HEK293 (cell line): ENCODE data around the gene JUP.

Experiments
- CTCF ChIA-PET: fragments of 350-600 bp; formaldehyde crosslinking; extraction: SDS; loops from one replicate; lab custom pipeline; 2021; ENCODE audit warnings: antibody characterized with exemption; lab: Yijun Ruan, JAX
- POLR2A ChIA-PET: fragments of 300-600 bp; formaldehyde crosslinking; extraction: SDS; loops from one replicate; lab custom pipeline; 2020; ENCODE audit warnings: antibody characterized with exemption, inconsistent platforms; lab: Yijun Ruan, JAX
- H3K27ac ChIP-seq: fragments of 200-500 bp; sonication (Bioruptor generic); 2 replicates; pipeline ENCODE4 v1.5.1; 2014; ENCODE audit warnings: low read depth, low read length, control low read depth, inconsistent platforms; ENCODE audit errors: extremely low read depth
- H3K36me3 ChIP-seq, 2 experiments: fragments of 200-500 bp in 1 of 2; sonication (Bioruptor generic) in 1 of 2; 1 replicate in 1 of 2; 2 replicates in 1 of 2; pipeline ENCODE4 v1.5.1; 2014 to 2017; ENCODE audit warnings: inconsistent platforms in 2 of 2, low read length in 2 of 2; ENCODE audit not compliant: control insufficient read depth in 2 of 2, insufficient read depth in 1 of 2
- H3K4me1 ChIP-seq: fragments of 200-500 bp; sonication (Bioruptor generic); 2 replicates; pipeline ENCODE4 v1.5.1; 2014; ENCODE audit warnings: mild to moderate bottlenecking, low read length, inconsistent platforms; ENCODE audit not compliant: control insufficient read depth, insufficient read depth
- H3K4me3 ChIP-seq: 2 replicates; pipeline ENCODE4 v1.5.1; 2011; ENCODE audit warnings: low read depth, mild to moderate bottlenecking, control low read depth, low read length, moderate library complexity
- H3K9me3 ChIP-seq: fragments of 200-500 bp; sonication (Bioruptor generic); 2 replicates; pipeline ENCODE4 v1.5.1; 2014; ENCODE audit warnings: low read depth, low read length, inconsistent platforms; ENCODE audit not compliant: control insufficient read depth, insufficient read depth
- HIC1 ChIP-seq: fragments of 450-650 bp; formaldehyde crosslinking; IDR thresholded peaks from 2 replicates; pipeline ENCODE4 v1.5.1; 2016; ENCODE audit warnings: missing biosample characterization, missing genetic modification characterization
- IKZF3 ChIP-seq: fragments of 450-650 bp; IDR thresholded peaks from 2 replicates; pipeline ENCODE4 v1.5.0; 2018; ENCODE audit warnings: missing biosample characterization, mild to moderate bottlenecking, missing genetic modification characterization, moderate library complexity
- KLF10 ChIP-seq: fragments of 450-650 bp; IDR thresholded peaks from 2 replicates; pipeline ENCODE4 v1.5.1; 2018; ENCODE audit warnings: missing biosample characterization, mild to moderate bottlenecking, missing genetic modification characterization
- KLF8 ChIP-seq: fragments of 450-650 bp; formaldehyde crosslinking; IDR thresholded peaks from 2 replicates; pipeline ENCODE4 v1.5.1; 2016; ENCODE audit warnings: missing biosample characterization, missing genetic modification characterization
- KLF9 ChIP-seq: fragments of 450-650 bp; formaldehyde crosslinking; IDR thresholded peaks from 2 replicates; pipeline ENCODE4 v1.5.1; 2016; ENCODE audit warnings: missing biosample characterization, missing genetic modification characterization, low read depth
- MEIS1 ChIP-seq: sonication (generic); formaldehyde crosslinking; IDR thresholded peaks from 2 replicates; pipeline ENCODE4 v1.8.1; 2022; ENCODE audit warnings: missing genetic modification reagents, mild to moderate bottlenecking, borderline replicate concordance
- MZF1 ChIP-seq: fragments of 450-650 bp; formaldehyde crosslinking; IDR thresholded peaks from 2 replicates; pipeline ENCODE4 v1.5.1; 2017; ENCODE audit warnings: missing biosample characterization, missing genetic modification characterization, borderline replicate concordance
- OSR2 ChIP-seq: fragments of 450-650 bp; formaldehyde crosslinking; IDR thresholded peaks from 2 replicates; pipeline ENCODE4 v1.5.1; 2016; ENCODE audit warnings: missing biosample characterization, missing genetic modification characterization
- PRDM10 ChIP-seq: fragments of 450-650 bp; formaldehyde crosslinking; IDR thresholded peaks from 2 replicates; pipeline ENCODE4 v1.5.1; 2016; ENCODE audit warnings: missing biosample characterization, missing genetic modification characterization
- PRDM6 ChIP-seq: fragments of 450-650 bp; formaldehyde crosslinking; IDR thresholded peaks from 2 replicates; pipeline ENCODE4 v1.5.1; 2017; ENCODE audit warnings: missing biosample characterization, missing genetic modification characterization
- SETDB1 ChIP-seq: IDR thresholded peaks from one replicate; pipeline ENCODE4 v1.6.1; 2017; ENCODE audit warnings: mild to moderate bottlenecking, low read length, moderate library complexity, mixed read lengths; ENCODE audit not compliant: insufficient read length
- ZBTB48 ChIP-seq: fragments of 450-650 bp; formaldehyde crosslinking; IDR thresholded peaks from 2 replicates; pipeline ENCODE4 v1.5.1; 2016; ENCODE audit warnings: missing biosample characterization, missing genetic modification characterization
- ZBTB8A ChIP-seq: fragments of 450-650 bp; formaldehyde crosslinking; IDR thresholded peaks from 2 replicates; pipeline ENCODE4 v1.5.1; 2016; ENCODE audit warnings: missing biosample characterization, missing genetic modification characterization
- ZFHX2 ChIP-seq: fragments of 450-650 bp; formaldehyde crosslinking; conservative IDR thresholded peaks from 2 replicates; pipeline ENCODE4 v1.5.1; 2016; ENCODE audit warnings: missing biosample characterization, missing genetic modification characterization
- ZNF114 ChIP-seq: fragments of 450-650 bp; formaldehyde crosslinking; IDR thresholded peaks from 2 replicates; pipeline ENCODE4 v1.5.0; 2017; ENCODE audit warnings: missing biosample characterization, missing genetic modification characterization
- ZNF174 ChIP-seq: fragments of 450-650 bp; formaldehyde crosslinking; IDR thresholded peaks from 2 replicates; pipeline ENCODE4 v1.5.0; 2017; ENCODE audit warnings: missing biosample characterization, mild to moderate bottlenecking, missing genetic modification characterization
- ZNF18 ChIP-seq: fragments of 450-650 bp; formaldehyde crosslinking; IDR thresholded peaks from 2 replicates; pipeline ENCODE4 v1.5.1; 2016; ENCODE audit warnings: missing biosample characterization, missing genetic modification characterization
- ZNF19 ChIP-seq: fragments of 450-650 bp; formaldehyde crosslinking; IDR thresholded peaks from 2 replicates; pipeline ENCODE4; 2016; ENCODE audit warnings: missing biosample characterization, missing genetic modification characterization, low read depth
- ZNF214 ChIP-seq: fragments of 450-650 bp; formaldehyde crosslinking; IDR thresholded peaks from 2 replicates; pipeline ENCODE4 v1.5.1; 2017; ENCODE audit warnings: missing biosample characterization, mild to moderate bottlenecking, missing genetic modification characterization, borderline replicate concordance
- ZNF239 ChIP-seq: fragments of 450-650 bp; formaldehyde crosslinking; IDR thresholded peaks from 2 replicates; pipeline ENCODE4 v1.5.1; 2016; ENCODE audit warnings: missing biosample characterization, missing genetic modification characterization
- ZNF37A ChIP-seq: fragments of 450-650 bp; IDR thresholded peaks from 2 replicates; pipeline ENCODE4 v1.5.1; 2018; ENCODE audit warnings: missing biosample characterization, missing genetic modification characterization
- ZNF510 ChIP-seq: fragments of 450-650 bp; formaldehyde crosslinking; IDR thresholded peaks from 2 replicates; pipeline ENCODE4 v1.5.1; 2018; ENCODE audit warnings: mild to moderate bottlenecking, missing genetic modification characterization, missing biosample characterization; ENCODE audit not compliant: insufficient replicate concordance
- ZNF600 ChIP-seq: fragments of 450-650 bp; formaldehyde crosslinking; IDR thresholded peaks from 2 replicates; pipeline ENCODE4 v1.5.1; 2016; ENCODE audit warnings: missing biosample characterization, missing genetic modification characterization
- ZNF623 ChIP-seq: fragments of 450-650 bp; formaldehyde crosslinking; IDR thresholded peaks from 2 replicates; pipeline ENCODE4 v1.5.1; 2016; ENCODE audit warnings: missing biosample characterization, missing genetic modification characterization
- ZNF670 ChIP-seq: fragments of 450-650 bp; formaldehyde crosslinking; IDR thresholded peaks from 2 replicates; pipeline ENCODE4 v1.5.1; 2016; ENCODE audit warnings: missing biosample characterization, missing genetic modification characterization, low read depth
- ZNF677 ChIP-seq: fragments of 450-650 bp; IDR thresholded peaks from 2 replicates; pipeline ENCODE4 v1.5.0; 2018; ENCODE audit warnings: missing biosample characterization, mild to moderate bottlenecking, missing genetic modification characterization, moderate library complexity
- ZNF785 ChIP-seq: fragments of 450-650 bp; formaldehyde crosslinking; IDR thresholded peaks from 2 replicates; pipeline ENCODE4 v1.5.1; 2016; ENCODE audit warnings: missing biosample characterization, missing genetic modification characterization

JUP gene

GRCh38 chr17:41785859-41786226 is 668 bp downstream of the JUP start (continued):
- TF ChIP-seq IKZF3 = no peak
- no peak for TF ChIP-seq SETDB1
- TF ChIP-seq ZNF677 (tag by site-specific recombination) = no peak
- TF ChIP-seq ZNF174 (tag by site-specific recombination) = no peak
- peak; percentile 83 for TF ChIP-seq KLF8
- TF ChIP-seq ZNF785 (tag by site-specific recombination) = no peak
- no peak for TF ChIP-seq ZNF510
- no peak for TF ChIP-seq ZNF670 (tag by site-specific recombination)
- TF ChIP-seq ZFHX2 (tag by site-specific recombination) = peak; percentile 60

GRCh38 chr17:41785091-41785858 is 1.2 kb downstream of the JUP start:
- ChIA-PET CTCF (interaction anchor here (0.6 to 4.7 kb wide), 16 partner anchors 10 to 90 kb away, joined by 3 to 108 read pairs (median 8); partner anchors contain the start of genes HAP1, KLHL10 and P3H4), POLR2A (interaction anchor here (1.4 to 4.4 kb wide), 13 partner anchors 8 to 234 kb away, joined by 3 to 105 read pairs (median 21); partner anchors contain the start of genes EIF1, FKBP10 and P3H4)
- H3K36me3 ChIP-seq = peaks cover 0 to 7% of the 10 kb centered on the region in 2 experiments; a peak in 2 of 3 replicates
- peak overlapping the region; percentile 53; the same call in 1 of the 2 replicates for H3K27ac ChIP-seq
- H3K4me3 ChIP-seq = peak overlapping the region; percentile 61
- H3K4me1 ChIP-seq = peaks cover 12% of the 10 kb centered on the region
- no peaks in the 10 kb centered on the region for H3K9me3 ChIP-seq
- TF ChIP-seq OSR2 (no peak), MEIS1 (CRISPR knock-in tag) (no peak), ZNF37A (no peak), HIC1 (tag by site-specific recombination) (no peak), PRDM6 (tag by site-specific recombination) (no peak), ZNF623 (tag by site-specific recombination) (no peak), ZNF214 (tag by site-specific recombination) (no peak), MZF1 (tag by site-specific recombination) (no peak), KLF9 (tag by site-specific recombination) (peak; percentile 67), ZNF18 (no peak), KLF10 (peak; percentile 75), ZNF19 (no peak), ZNF114 (tag by site-specific recombination) (no peak), ZNF239 (no peak), ZBTB48 (tag by site-specific recombination) (peak; percentile 46), PRDM10 (tag by site-specific recombination) (peak; percentile 99), ZNF600 (tag by site-specific recombination) (no peak), ZBTB8A (tag by site-specific recombination) (no peak)
